K562 (cell line): ENCODE results near the gene MANBA. TPM values are rescaled to one million over a fixed set of nuclear protein-coding genes. Genes with fewer than 3 reads are reported as not detected.
A peak's percentile ranks its signal among the peaks of the same experiment; 100 is the strongest.

ENCODE experiments used
- CAMTA2 ChIP-seq: fragments of 250-450 bp; sonication (Bioruptor Pico); conservative IDR thresholded peaks from 2 replicates; pipeline ENCODE4 v1.5.1; 2022
- CBFA2T2 ChIP-seq: fragments of 450-650 bp; conservative IDR thresholded peaks from 2 replicates; pipeline ENCODE4 v1.6.1; 2017; ENCODE audit warnings: mild to moderate bottlenecking
- ETV1 ChIP-seq: fragments of 450-650 bp; conservative IDR thresholded peaks from 2 replicates; pipeline ENCODE4 v1.6.1; 2016; ENCODE audit warnings: missing genetic modification characterization, control low read depth, low read depth, missing compliant biosample characterization
- GTF2B ChIP-seq: IDR thresholded peaks from 2 replicates; pipeline ENCODE4 v1.6.1; 2011; ENCODE audit not compliant: insufficient read length; ENCODE audit errors: extremely low read depth
- MED1 ChIP-seq: sonication (generic); formaldehyde crosslinking; IDR thresholded peaks from 2 replicates; pipeline ENCODE4 v1.8.1; 2023; ENCODE audit warnings: missing genetic modification reagents, borderline replicate concordance
- MLLT1 ChIP-seq, 2 experiments: fragments of 450-650 bp; IDR thresholded peaks; 2 replicates each; pipeline ENCODE4 v1.6.1; 2016
- NCOA4 ChIP-seq: fragments of 450-650 bp; IDR thresholded peaks from 2 replicates; pipeline ENCODE4 v1.6.1; 2018; ENCODE audit warnings: mild to moderate bottlenecking; ENCODE audit not compliant: partially characterized antibody
- NEUROD1 ChIP-seq: fragments of 150-350 bp; IDR thresholded peaks from 2 replicates; pipeline ENCODE4 v1.6.1; 2014; ENCODE audit warnings: borderline replicate concordance, low read length, low read depth; ENCODE audit not compliant: partially characterized antibody
- POLR2AphosphoS2 ChIP-seq: IDR thresholded peaks from 2 replicates; pipeline ENCODE4 v1.6.1; 2012; ENCODE audit warnings: low read length, improper control_type of control experiment
- POLR3A ChIP-seq: IDR thresholded peaks from 2 replicates; pipeline ENCODE4 v1.6.1; 2011; ENCODE audit warnings: borderline replicate concordance, mild to moderate bottlenecking, moderate library complexity; ENCODE audit not compliant: insufficient read length, insufficient read depth; ENCODE audit errors: extremely low read depth
- PREB ChIP-seq: sonication (generic); formaldehyde crosslinking; IDR thresholded peaks from 2 replicates; pipeline ENCODE4 v1.8.1; 2023; ENCODE audit warnings: mild to moderate bottlenecking, missing genetic modification reagents
- SREBF1 ChIP-seq: fragments of 150-350 bp; IDR thresholded peaks from 2 replicates; pipeline ENCODE4 v1.6.1; 2014; ENCODE audit warnings: antibody characterized with exemption, low read depth, low read length, borderline replicate concordance
- ZBTB40 ChIP-seq, 2 experiments: fragments of 450-650 bp in 1 of 2; sonication (generic) in 1 of 2; formaldehyde crosslinking in 1 of 2; IDR thresholded peaks; 2 replicates each; pipeline versions ENCODE4 v1.7.1 to v1.9.0; 2016 to 2022; ENCODE audit warnings: inconsistent platforms in 1 of 2, mild to moderate bottlenecking in 1 of 2, missing genetic modification reagents in 1 of 2
- ZNF165 ChIP-seq: fragments of 250-450 bp; sonication (Bioruptor Pico); IDR thresholded peaks from 2 replicates; pipeline ENCODE4 v1.4.0; 2020; ENCODE audit warnings: borderline replicate concordance
- polyA plus RNA-seq, 8 experiments: library from polyadenylated mRNA; depleted of rRNA in 4 of 8; stranded (reverse) in 5 of 8; unstranded in 3 of 8; fragments of >200 nt; fragmentation: Nextera tagmentation in 2 of 8; fragmentation: Illumina TruSeq in 1 of 8; extraction: Ambion mirVana in 2 of 8; extraction: Trizol in 1 of 8; gene quantifications; 2 replicates each; pipeline versions ENCODE4 v1.2.1 to v1.2.3, GENCODE V29; 2011 to 2014; ENCODE audit warnings: inconsistent platforms in 1 of 8, missing spikeins in 1 of 8
- total RNA-seq, 7 experiments: library from RNA; depleted of rRNA in 6 of 7; stranded (reverse); fragments of >200 nt in 6 of 7; fragmentation: Illumina TruSeq in 2 of 7; extraction: Trizol in 2 of 7; gene quantifications; 2 replicates each; pipeline versions ENCODE4 v1.2.1 to v1.2.3, GENCODE V29; 2011 to 2021; ENCODE audit warnings: low replicate concordance in 1 of 7

MANBA gene
- total and polyA plus RNA-seq, 9 of the 15 experiments (the other 6 are each of a cell fraction or from before 2014, with no cell fraction given): 1.8 to 12.9 (median 7.7) TPM

GRCh38 chr4:102759831-102760644 lies 730 bp downstream of the MANBA start (continued):
- TF ChIP-seq MED1 (CRISPR knock-in tag) (no peak), PREB (no peak), MLLT1 (IDR thresholded peaks at IDR 0.05) (peak in 1 of 2 experiments; percentile 24; a peak in 1 of 4 replicates), ZBTB40 (IDR thresholded peaks at IDR 0.05) (no peak; the same call in 1 of the 2 replicates), ZBTB40 (CRISPR knock-in tag; IDR thresholded peaks at IDR 0.05) (no peak), POLR3A (no peak), NCOA4 (no peak), POLR2AphosphoS2 (no peak), ZNF165 (CRISPR knock-in tag) (no peak), ETV1 (tag) (0 out of 2 replicates have a peak, but pooled peaks have one; percentile 12), GTF2B (no peak), CAMTA2 (CRISPR knock-in tag) (no peak), NEUROD1 (no peak), SREBF1 (no peak), CBFA2T2 (no peak)
